Large intestine (tissue), 3 donors: ENCODE data around the gene GSTO2. TPM values are rescaled to one million over a fixed set of nuclear protein-coding genes. Genes with fewer than 3 reads are reported as not detected.
"Not testable (repeated sequence)": the region's sequence is repeated elsewhere in the genome, so short reads cannot be mapped to it uniquely, and the experiment has no call there.

Experiments
- DNase-seq, 2 donors: peaks; one replicate each; pipeline versions ENCODE4 v3.0.0 to v3.0.0-alpha.2; 2013
- H3K27ac ChIP-seq: one replicate; pipeline ENCODE4 v1.5.1; 2013; ENCODE audit warnings: low read length
- H3K27me3 ChIP-seq: 2 replicates; pipeline ENCODE4 v1.6.1; 2013; ENCODE audit warnings: low read length; ENCODE audit not compliant: control insufficient read depth, insufficient read depth
- H3K36me3 ChIP-seq: 2 replicates; pipeline ENCODE4 v1.6.1; 2013; ENCODE audit warnings: low read length; ENCODE audit not compliant: control insufficient read depth, insufficient read depth
- H3K4me1 ChIP-seq: one replicate; pipeline ENCODE4 v1.6.1; 2013; ENCODE audit warnings: low read length; ENCODE audit not compliant: control insufficient read depth, insufficient read depth
- H3K4me3 ChIP-seq: one replicate; pipeline ENCODE4 v1.5.1; 2013; ENCODE audit warnings: low read length
- H3K9me3 ChIP-seq: one replicate; pipeline ENCODE4 v1.6.1; 2013; ENCODE audit warnings: mild to moderate bottlenecking, low read depth, low read length, moderate library complexity; ENCODE audit not compliant: control insufficient read depth
- WGBS: methylation state at CpG from one replicate; pipeline ENCODE4 v1.1.5; 2013; ENCODE audit warnings: low lambda C conversion rate; ENCODE audit not compliant: insufficient coverage; 5-methylcytosine and 5-hydroxymethylcytosine counted together
- polyA plus RNA-seq: library from polyadenylated mRNA; unstranded; fragments of 120-200 nt; gene quantifications from one replicate; pipeline ENCODE4 v1.2.1, GENCODE V29; 2013

Gene GSTO2
- polyA plus RNA-seq, 1 donor: 35.7 TPM

DNA sequence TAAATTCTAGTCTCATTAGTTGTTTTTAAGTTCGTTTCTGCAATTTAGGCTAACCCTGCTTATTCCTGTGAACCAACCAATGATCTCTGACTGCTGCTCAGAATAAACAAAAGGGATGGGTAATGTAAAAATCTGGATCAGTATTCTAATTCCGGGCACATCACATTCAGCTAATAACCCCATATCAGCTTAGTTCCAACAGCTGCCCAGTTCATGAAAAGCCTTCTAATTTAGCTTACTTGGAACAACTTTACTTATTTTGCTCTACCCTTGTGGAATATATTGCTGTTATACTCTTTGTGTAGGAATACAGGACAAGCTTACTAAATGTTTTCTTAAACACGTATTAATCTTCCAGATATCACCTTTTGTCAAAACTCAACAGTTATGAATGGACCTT is 33.2 kb upstream of the GSTO2 start:
- H3K27ac ChIP-seq: no peak overlapping the region

DNA sequence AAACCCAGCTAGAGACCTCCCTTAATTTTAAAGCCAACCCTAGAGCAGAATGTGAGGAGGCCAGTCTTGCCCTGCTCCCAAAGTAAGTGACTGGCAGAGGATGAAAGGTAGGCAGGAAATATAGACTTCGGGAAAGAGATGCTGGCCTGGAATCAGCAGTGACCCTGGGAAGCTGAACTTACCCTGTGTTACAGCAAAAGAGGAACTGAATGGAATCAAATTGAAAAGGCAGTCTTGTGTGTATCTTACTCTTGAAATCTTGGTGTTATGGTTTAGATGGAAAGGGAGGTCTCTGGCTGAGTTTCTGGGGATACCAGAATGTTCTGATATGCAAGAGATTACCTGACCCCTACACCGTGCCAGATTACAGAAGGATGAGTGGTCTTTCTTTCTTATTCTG is 28.9 kb upstream of the GSTO2 start:
- no peak for DNase-seq
- Histone ChIP-seq H3K36me3 (no peaks in the 10 kb centered on the region), H3K4me3 (no peak overlapping the region), H3K4me1 (peaks cover 9% of the 10 kb centered on the region), H3K9me3 (peaks cover 3% of the 10 kb centered on the region), H3K27ac (no peak overlapping the region), H3K27me3 (no peaks in the 10 kb centered on the region)
- 100% methylated on average over 1 of the region's 2 CpGs for WGBS

More for the DNA sequence above, 33.2 kb upstream of the GSTO2 start:
- H3K9me3 ChIP-seq: peaks cover 2% of the 10 kb centered on the region
- no peak for DNase-seq
- no peak overlapping the region for H3K4me3 ChIP-seq
- no peaks in the 10 kb centered on the region for H3K4me1 ChIP-seq
- H3K36me3 ChIP-seq: no peaks in the 10 kb centered on the region
- H3K27me3 ChIP-seq: no peaks in the 10 kb centered on the region
- 100% methylated on average over 1 of the region's 3 CpGs for WGBS

DNA sequence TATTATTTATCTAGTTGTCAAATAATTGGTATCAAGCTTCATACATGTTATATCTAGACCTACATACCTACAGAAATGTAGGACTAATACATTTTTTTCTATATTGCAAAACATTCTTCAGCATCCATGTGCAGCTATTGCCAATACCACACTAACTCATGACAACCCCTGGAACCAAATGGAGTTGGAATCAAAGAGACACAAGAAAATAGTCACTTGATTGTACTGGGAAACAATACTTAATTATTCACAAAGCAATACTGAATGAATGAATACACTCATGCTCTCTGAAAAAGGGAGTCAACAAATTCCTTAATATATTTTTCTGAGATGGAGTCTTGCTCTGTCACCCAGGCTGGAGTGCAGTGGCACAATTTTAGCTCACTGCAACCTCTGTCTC is 26.4 kb upstream of the GSTO2 start:
- H3K36me3 ChIP-seq: no peaks in the 10 kb centered on the region
- DNase-seq: no peak
- H3K9me3 ChIP-seq: peaks cover 10% of the 10 kb centered on the region
- H3K4me3 ChIP-seq: no peak overlapping the region
- no peaks in the 10 kb centered on the region for H3K27me3 ChIP-seq
- H3K27ac ChIP-seq: peak overlapping the region; percentile 85
- peaks cover 9% of the 10 kb centered on the region for H3K4me1 ChIP-seq

DNA sequence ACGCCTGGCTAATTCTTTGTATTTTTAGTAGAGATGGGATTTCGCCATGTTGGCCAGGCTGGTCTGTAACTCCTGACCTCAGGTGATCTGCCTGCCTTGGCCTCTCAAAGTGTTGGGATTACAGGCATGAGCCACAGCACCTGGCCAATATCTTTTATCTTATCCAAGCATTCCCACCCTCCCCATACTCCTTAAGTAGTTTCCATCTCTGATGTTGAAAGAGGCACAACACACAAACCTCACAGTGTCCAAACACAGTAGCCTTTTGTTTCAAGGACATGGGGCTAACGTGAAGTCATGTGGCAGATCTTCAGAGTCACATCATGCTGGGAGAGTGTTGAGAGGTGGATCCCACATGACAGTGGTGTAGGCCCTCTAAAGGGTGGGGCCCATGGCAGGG is 26.0 kb upstream of the GSTO2 start:
- H3K27ac ChIP-seq: peak overlapping the region; percentile 85
- H3K4me1 ChIP-seq, H3K36me3 ChIP-seq, H3K9me3 ChIP-seq, H3K4me3 ChIP-seq, H3K27me3 ChIP-seq: not testable (repeated sequence)
- no CpG with 5 or more reads among the region's 3 CpGs for whole genome bisulfite sequencing
- DNase-seq: peak; percentile 73 to 84

DNA sequence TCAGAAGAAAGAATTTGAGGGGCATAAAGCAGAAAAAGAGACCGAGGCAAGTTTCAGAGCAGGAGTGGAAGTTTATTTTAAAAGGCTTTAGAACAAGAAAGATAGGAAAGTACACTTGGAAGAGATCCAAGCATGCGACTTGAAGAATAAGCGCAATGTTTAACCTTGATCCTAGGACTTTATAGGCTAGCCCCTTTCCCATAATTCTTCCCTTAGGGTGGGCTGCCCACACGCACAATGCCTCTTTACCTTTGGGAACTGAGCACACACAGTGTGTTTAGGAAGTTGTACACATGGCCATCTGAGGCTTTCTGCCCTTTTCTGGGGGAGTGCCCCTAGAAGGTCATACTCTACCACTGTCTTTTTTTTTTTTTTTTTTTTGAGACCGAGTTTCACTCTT is 25.5 kb upstream of the GSTO2 start:
- no peak overlapping the region for H3K4me3 ChIP-seq
- 20% methylated on average over 2 of the region's 5 CpGs for WGBS
- H3K27me3 ChIP-seq: no peaks in the 10 kb centered on the region
- H3K36me3 ChIP-seq: no peaks in the 10 kb centered on the region
- H3K9me3 ChIP-seq: peaks cover 10% of the 10 kb centered on the region
- peak in 1 of 2 donors; percentile 77 for DNase-seq
- H3K4me1 ChIP-seq: peaks cover 9% of the 10 kb centered on the region
- H3K27ac ChIP-seq: peak overlapping the region; percentile 85

DNA sequence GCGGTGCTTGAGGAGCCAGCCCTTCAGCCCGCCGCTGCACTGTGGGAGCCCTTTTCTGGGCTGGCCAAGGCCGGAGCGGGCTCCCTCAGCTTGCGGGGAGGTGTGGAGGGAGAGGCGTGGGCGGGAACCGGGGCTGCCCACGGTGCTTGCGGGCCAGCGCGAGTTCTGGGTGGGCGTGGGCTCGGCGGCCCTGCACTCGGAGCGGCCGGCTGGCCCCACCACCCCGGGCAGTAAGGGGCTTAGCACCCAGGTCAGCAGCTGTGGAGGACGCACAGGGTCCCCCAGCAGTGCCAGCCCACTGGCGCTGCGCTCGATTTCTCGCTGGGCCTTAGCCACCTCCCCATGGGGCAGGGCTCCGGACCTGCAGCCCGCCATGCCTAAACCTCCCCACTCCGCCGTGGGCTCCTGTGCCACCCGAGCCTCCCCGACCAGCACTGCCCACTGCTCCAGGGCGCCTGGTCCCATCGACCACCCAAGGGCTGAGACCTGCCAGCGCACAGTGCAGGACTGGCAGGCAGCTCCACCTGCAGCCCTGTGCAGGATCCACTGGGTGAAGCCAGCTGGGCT is 23.8 kb upstream of the GSTO2 start:
- no peak for DNase-seq
- Histone ChIP-seq H3K4me1 (peaks cover 14% of the 10 kb centered on the region), H3K9me3 (peaks cover 10% of the 10 kb centered on the region), H3K4me3 (no peak overlapping the region), H3K27me3 (no peaks in the 10 kb centered on the region), H3K36me3 (no peaks in the 10 kb centered on the region), H3K27ac (no peak overlapping the region)
- no CpG with 5 or more reads among the region's 34 CpGs for WGBS

DNA sequence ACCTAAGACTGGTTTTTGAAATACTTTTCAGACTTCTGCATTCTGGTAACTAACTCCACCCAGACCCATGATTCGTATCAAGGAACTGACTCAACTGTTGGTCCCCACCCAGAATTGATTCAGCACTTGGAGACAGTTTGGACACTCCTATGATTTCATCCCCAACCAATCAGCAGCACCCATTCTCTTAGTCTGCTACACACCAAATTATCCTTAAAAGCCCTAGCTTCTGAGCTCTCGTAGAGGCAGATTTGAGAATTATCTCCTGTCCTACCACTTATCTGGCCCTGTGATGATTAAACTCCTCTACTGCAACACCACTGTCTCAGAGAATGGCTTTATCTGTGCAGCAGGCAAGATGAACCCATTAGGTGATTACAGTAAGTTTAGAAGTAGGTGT is 22.0 kb upstream of the GSTO2 start:
- Histone ChIP-seq H3K36me3 (no peaks in the 10 kb centered on the region), H3K27ac (no peak overlapping the region), H3K27me3 (no peaks in the 10 kb centered on the region), H3K4me3 (no peak overlapping the region), H3K4me1 (peaks cover 29% of the 10 kb centered on the region), H3K9me3 (peaks cover 10% of the 10 kb centered on the region)
- no CpG with 5 or more reads among the region's 2 CpGs for WGBS
- DNase-seq: no peak

DNA sequence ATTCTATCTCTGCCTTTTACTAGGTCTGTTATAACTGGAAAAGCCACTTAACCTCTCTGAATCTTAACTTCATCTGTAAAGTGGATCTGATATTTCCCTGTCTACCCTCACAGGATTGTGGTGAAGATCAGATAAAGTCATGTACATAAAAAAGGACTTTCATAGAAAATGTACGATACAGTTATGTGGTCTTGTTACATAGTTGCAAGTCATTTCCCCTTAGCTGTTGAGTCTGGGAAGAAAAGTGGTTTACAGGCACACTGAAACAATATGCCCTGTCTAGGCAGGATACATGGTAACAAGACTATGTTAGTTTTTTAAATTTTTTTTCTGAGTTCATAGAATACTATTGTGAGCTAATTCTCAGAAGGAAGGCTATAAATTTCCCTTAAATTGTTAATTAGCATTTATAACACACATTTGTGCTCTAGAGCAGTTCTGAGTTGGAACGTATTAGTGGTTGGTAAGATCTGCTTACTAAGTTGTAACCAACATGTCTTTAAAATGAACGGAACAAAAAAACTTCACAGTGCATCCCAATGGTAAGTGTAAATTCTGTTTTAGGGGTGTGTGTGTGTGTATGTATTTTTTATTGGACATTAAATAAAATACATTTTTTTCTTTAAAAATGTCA is 21.4 kb upstream of the GSTO2 start:
- Histone ChIP-seq H3K27me3 (no peaks in the 10 kb centered on the region), H3K4me1 (peaks cover 36% of the 10 kb centered on the region), H3K27ac (no peak overlapping the region), H3K36me3 (no peaks in the 10 kb centered on the region), H3K4me3 (no peak overlapping the region), H3K9me3 (peaks cover 10% of the 10 kb centered on the region)
- 80% methylated on average over 1 of the region's 3 CpGs for WGBS
- no peak for DNase-seq

DNA sequence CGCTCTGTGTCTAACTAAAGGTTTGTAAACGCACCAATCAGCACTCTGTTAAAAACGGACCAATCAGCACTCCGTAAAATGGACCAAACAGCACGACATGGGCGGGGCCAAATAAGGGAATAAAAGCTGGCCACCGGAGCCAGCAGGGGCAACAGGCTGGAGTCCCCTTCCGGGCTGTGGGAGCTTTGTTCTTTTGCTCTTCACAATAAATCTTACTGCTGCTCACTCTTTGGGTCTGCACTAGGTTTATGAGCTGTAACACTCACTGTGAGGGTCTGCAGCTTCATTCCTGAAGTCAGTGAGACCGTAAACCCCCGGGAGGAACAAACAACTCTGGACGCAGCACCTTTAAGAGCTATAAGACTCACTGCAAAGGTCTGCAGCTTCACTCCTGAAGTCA is 20.1 kb upstream of the GSTO2 start:
- not testable (repeated sequence) for H3K9me3 ChIP-seq, DNase-seq, H3K27me3 ChIP-seq, H3K36me3 ChIP-seq, H3K27ac ChIP-seq, H3K4me3 ChIP-seq
- WGBS: 100% methylated on average over 1 of the region's 11 CpGs
- peaks cover 37% of the 10 kb centered on the region for H3K4me1 ChIP-seq

DNA sequence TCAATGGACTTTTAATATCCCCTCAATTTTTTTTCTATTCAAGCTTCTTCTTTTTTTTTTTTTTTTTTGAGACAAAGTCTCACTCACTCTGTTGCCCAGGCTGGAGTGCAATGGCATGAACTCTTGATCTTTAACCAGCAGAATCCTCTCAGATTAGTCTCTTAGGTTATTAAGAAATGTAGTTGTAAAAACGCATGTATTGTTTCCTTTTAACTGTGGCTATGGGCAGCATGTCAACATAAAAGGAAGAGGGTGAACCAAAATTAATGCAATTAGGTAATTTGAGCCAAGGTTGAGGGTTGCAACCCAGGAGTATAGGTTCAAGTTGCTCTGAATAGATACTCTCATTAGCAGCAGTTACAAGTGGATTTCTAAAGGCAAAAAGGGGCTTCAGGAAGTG is 18.6 kb upstream of the GSTO2 start:
- H3K27ac ChIP-seq: peak overlapping the region; percentile 75
- WGBS: no CpG with 5 or more reads among the region's 1 CpG

DNA sequence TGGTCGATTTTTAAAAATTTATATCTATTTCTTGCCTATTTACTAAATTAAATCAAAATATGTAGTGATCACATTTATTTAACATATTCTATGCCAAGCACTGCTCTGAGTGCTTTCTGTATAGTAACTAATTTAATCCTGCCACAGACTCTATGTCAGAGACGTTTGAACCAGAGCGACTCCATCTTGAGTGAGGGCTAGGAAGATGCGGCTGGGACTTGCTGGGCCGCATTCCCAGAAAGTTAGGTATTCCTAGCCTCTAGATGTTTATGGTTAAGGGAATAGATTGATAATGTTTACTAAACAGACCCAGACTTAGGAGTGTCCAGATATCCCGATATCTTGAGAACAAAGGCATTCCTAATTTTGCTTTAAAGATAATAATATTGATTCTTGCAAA is 17.5 kb upstream of the GSTO2 start:
- no peak overlapping the region for H3K4me3 ChIP-seq
- WGBS: 100% methylated on average over 1 of the region's 6 CpGs

More for the DNA sequence above, 18.6 kb upstream of the GSTO2 start:
- peak in 1 of 2 donors; percentile 77 for DNase-seq
- Histone ChIP-seq H3K27me3 (no peaks in the 10 kb centered on the region), H3K36me3 (no peaks in the 10 kb centered on the region), H3K4me3 (no peak overlapping the region), H3K9me3 (peaks cover 4% of the 10 kb centered on the region), H3K4me1 (peaks cover 40% of the 10 kb centered on the region)

More for the DNA sequence above, 17.5 kb upstream of the GSTO2 start:
- peaks cover 40% of the 10 kb centered on the region for H3K4me1 ChIP-seq
- no peaks in the 10 kb centered on the region for H3K27me3 ChIP-seq
- DNase-seq: no peak
- peak overlapping the region; percentile 75 for H3K27ac ChIP-seq
- peaks cover 3% of the 10 kb centered on the region for H3K9me3 ChIP-seq
- H3K36me3 ChIP-seq: no peaks in the 10 kb centered on the region
